Tibial nerve (tissue), 4 donors: ENCODE measurements around the gene SLC39A11.

Experiments used
- CTCF ChIP-seq, 5 experiments: fragments of 200-600 bp in 3 of 5; fragments of 450-650 bp in 2 of 5; sonication (generic) in 3 of 5; IDR thresholded peaks; one replicate each; pipeline ENCODE4 v1.5.1; 2016 to 2019; ENCODE audit warnings: antibody characterized with exemption in 5 of 5, mild to moderate bottlenecking in 3 of 5, moderate library complexity in 2 of 5
- EP300 ChIP-seq, 2 donors: sonication (generic); formaldehyde crosslinking; IDR thresholded peaks; one replicate each; pipeline ENCODE4 v1.6.1; 2017; ENCODE audit warnings: antibody characterized with exemption in 2 of 2, mild to moderate bottlenecking in 1 of 2
- POLR2A ChIP-seq, 2 donors: fragments of 450-650 bp; IDR thresholded peaks; one replicate each; pipeline ENCODE4 v1.6.1; 2017; ENCODE audit warnings: antibody characterized with exemption in 2 of 2, mild to moderate bottlenecking in 2 of 2, moderate library complexity in 2 of 2

- TF ChIP-seq CTCF (IDR thresholded peaks at IDR 0.05): no peak
- TF ChIP-seq EP300 (IDR thresholded peaks at IDR 0.05): no peak
- TF ChIP-seq POLR2A (IDR thresholded peaks at IDR 0.05): no peak
Observed at GRCh38 chr17:72922219-72922618, 170.3 kb downstream of the SLC39A11 start.
